Small intestine (tissue), 7 donors: Measurements from ENCODE around the gene STX10. TPM values are rescaled to one million over a fixed set of nuclear protein-coding genes. Genes with fewer than 3 reads are reported as not detected.
"Not testable (repeated sequence)": the region's sequence is repeated elsewhere in the genome, so short reads cannot be mapped to it uniquely, and the experiment has no call there.

Experiments used
- DNase-seq, 2 donors: peaks; one replicate each; pipeline versions ENCODE4 v3.0.0 to v3.0.0-alpha.2; 2013
- FAIRE-seq: peaks from 2 replicates; lab custom pipeline; 2012; peaks lifted over from hg19 to GRCh38; lab: Jason Lieb, UNC
- H3K27ac ChIP-seq, 3 donors: one replicate each; pipeline ENCODE4 v1.5.1; 2013; ENCODE audit warnings: low read length in 2 of 3, mild to moderate bottlenecking in 2 of 3, control low read depth in 1 of 3, inconsistent platforms in 1 of 3, low read depth in 1 of 3, moderate library complexity in 1 of 3
- H3K27me3 ChIP-seq, 3 donors: one replicate each; pipeline ENCODE4 v1.6.1; 2013; ENCODE audit warnings: low read length in 3 of 3, inconsistent platforms in 1 of 3; ENCODE audit not compliant: control insufficient read depth in 3 of 3, insufficient read depth in 3 of 3
- H3K36me3 ChIP-seq, 3 donors: one replicate each; pipeline ENCODE4 v1.6.1; 2013; ENCODE audit warnings: low read length in 3 of 3, inconsistent platforms in 1 of 3, low read depth in 1 of 3, mild to moderate bottlenecking in 1 of 3, moderate library complexity in 1 of 3; ENCODE audit not compliant: control insufficient read depth in 3 of 3, insufficient read depth in 2 of 3
- H3K4me1 ChIP-seq, 3 donors: one replicate each; pipeline ENCODE4 v1.6.1; 2013; ENCODE audit warnings: low read length in 2 of 3, inconsistent platforms in 1 of 3, low read depth in 1 of 3, mild to moderate bottlenecking in 1 of 3, moderate library complexity in 1 of 3; ENCODE audit not compliant: control insufficient read depth in 3 of 3, insufficient read depth in 2 of 3
- H3K4me3 ChIP-seq, 3 donors: one replicate each; pipeline ENCODE4 v1.5.1; 2013; ENCODE audit warnings: low read length in 3 of 3, control low read depth in 1 of 3, inconsistent platforms in 1 of 3, low read depth in 1 of 3, mild to moderate bottlenecking in 1 of 3, moderate library complexity in 1 of 3
- H3K9me3 ChIP-seq, 2 donors: one replicate each; pipeline ENCODE4 v1.6.1; 2013; ENCODE audit warnings: low read depth in 1 of 2, low read length in 1 of 2; ENCODE audit not compliant: control insufficient read depth in 2 of 2, insufficient read depth in 1 of 2
- WGBS, 3 donors: extraction: QIAGEN DNeasy Blood & Tissue Kit; methylation state at CpG; one replicate each; pipeline ENCODE4 v1.1.7; 2013; 5-methylcytosine and 5-hydroxymethylcytosine counted together
- polyA plus RNA-seq, 4 donors: library from polyadenylated mRNA; stranded (reverse) in 3 of 4; unstranded in 1 of 4; fragments of 200-250 nt in 3 of 4; fragments of 120-200 nt in 1 of 4; gene quantifications; one replicate each; pipeline versions ENCODE4 v1.2.1 to v1.2.3, GENCODE V29; 2013
- donor health status: healthy with polysubstance abuse.
- donor health status: control.
- donor health status: control.
- donor health status: Bipolar disorder and iron deficiency.
- donor health status: healthy.

Gene STX10
- polyA plus RNA-seq, 4 donors = 46.3 to 162 (median 138) TPM

DNA sequence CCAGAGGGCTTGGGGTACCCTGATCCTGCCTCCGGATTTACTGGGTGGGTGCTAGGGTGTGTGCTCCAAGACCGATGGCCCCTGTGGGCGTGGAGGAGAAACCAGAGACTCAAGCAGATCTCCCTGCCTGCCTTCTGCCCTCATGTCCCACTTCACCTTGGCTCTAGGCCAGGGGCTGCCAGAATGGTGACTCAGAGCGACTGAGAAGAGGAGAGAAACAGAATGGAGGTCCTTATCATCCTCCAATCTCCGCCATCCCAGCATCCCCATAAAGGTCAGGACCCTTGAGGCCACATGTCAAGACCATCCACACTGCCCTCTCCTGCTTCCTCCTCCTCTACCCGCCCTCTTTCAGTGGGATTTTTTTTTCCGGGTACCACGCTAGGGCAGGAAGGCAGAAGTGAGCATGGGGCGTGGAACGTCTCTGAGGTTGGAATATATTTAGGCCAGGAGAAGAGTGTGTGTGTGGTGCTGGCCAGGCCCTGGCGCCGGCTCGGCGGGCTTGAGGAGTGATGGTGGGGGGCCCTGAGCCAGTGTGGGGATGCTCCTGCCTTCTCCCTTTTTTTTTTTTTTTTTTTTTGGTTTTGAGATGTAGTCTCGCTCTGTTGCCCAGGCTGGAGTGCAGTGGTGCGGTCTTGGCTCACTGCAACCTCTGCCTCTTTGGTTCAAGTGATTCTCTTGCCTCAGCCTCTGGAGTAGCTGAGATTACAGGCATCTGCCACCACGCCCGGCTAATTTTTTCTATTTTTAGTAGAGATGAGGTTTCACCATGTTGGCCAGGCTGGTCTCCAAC lies 22.4 kb upstream of the STX10 start:
- H3K27me3 ChIP-seq = no peaks in the 10 kb centered on the region
- peaks cover 0 to 29% (median 0%) of the 10 kb centered on the region in 3 donors for H3K36me3 ChIP-seq
- peak; percentile 72 to 92 for DNase-seq
- peak overlapping the region; percentile 69 to 82 (median 72) for H3K27ac ChIP-seq
- no peak overlapping the region for H3K4me3 ChIP-seq
- no peaks in the 10 kb centered on the region for H3K9me3 ChIP-seq
- no peak for FAIRE-seq
- 32 to 45% (median 40%) methylated on average over 17 to 18 of the region's 18 CpGs for WGBS, 3 donors
- peaks cover 0 to 32% (median 8%) of the 10 kb centered on the region in 3 donors for H3K4me1 ChIP-seq

DNA sequence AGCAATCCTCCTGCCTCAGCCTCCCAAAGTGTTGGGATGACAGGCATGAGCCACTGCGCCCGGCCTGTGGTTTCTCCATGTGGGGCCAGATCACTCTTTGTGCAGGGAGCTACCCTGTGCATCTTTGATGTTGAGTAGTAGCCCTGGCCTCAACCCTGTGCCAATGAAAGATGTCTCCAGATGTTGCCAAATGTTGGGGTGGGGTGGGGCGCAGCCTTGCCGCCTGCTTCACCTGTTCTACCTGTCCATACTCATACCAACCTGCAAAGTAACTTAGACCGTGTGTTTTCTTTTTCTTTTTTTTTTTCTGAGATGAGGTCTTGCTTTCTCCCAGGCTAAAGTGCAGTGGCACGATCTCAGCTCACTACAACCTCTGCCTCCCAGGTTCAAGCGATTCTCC lies 21.0 kb upstream of the STX10 start:
- peaks cover 0 to 29% (median 0%) of the 10 kb centered on the region in 3 donors for H3K36me3 ChIP-seq
- H3K27ac ChIP-seq = no peak overlapping the region
- H3K4me3 ChIP-seq = no peak overlapping the region
- peaks cover 0 to 42% (median 8%) of the 10 kb centered on the region in 3 donors for H3K4me1 ChIP-seq
- FAIRE-seq = no peak
- DNase-seq = no peak
- peaks cover 0 to 3% of the 10 kb centered on the region in 2 donors for H3K9me3 ChIP-seq
- WGBS, 3 donors = 77 to 86% (median 77%) methylated on average over 7 of the region's 7 CpGs
- no peaks in the 10 kb centered on the region for H3K27me3 ChIP-seq

DNA sequence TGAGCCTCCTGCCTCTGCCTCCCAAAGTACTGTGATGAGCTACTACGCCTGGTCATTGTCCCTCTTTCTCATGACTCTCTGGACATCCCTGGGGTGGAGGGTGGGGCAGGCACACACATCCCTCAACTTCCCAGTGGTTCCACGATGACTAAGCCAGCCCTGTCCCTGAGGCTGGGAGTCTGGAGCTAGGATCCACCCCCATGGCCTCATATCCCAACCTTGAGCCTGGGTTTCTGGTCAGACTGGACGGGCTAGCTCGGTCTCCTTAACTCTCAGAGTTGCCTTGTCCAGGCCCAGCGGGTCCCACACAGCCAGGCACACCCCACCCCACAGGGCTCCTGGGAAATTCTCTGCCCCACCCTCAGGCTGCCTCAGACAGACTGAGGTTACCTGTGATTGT lies 19.6 kb upstream of the STX10 start:
- H3K27ac ChIP-seq = peak overlapping the region; percentile 94 to 100 (median 99)
- DNase-seq = peak in 1 of 2 donors; percentile 62
- H3K4me1 ChIP-seq = peaks cover 0 to 56% (median 12%) of the 10 kb centered on the region in 3 donors
- no peak overlapping the region for H3K4me3 ChIP-seq
- FAIRE-seq = no peak
- WGBS, 3 donors = 41 to 66% (median 65%) methylated on average over 5 of the region's 5 CpGs
- H3K36me3 ChIP-seq = peaks cover 0 to 29% (median 0%) of the 10 kb centered on the region in 3 donors
- peaks cover 0 to 6% of the 10 kb centered on the region in 2 donors for H3K9me3 ChIP-seq
- no peaks in the 10 kb centered on the region for H3K27me3 ChIP-seq

DNA sequence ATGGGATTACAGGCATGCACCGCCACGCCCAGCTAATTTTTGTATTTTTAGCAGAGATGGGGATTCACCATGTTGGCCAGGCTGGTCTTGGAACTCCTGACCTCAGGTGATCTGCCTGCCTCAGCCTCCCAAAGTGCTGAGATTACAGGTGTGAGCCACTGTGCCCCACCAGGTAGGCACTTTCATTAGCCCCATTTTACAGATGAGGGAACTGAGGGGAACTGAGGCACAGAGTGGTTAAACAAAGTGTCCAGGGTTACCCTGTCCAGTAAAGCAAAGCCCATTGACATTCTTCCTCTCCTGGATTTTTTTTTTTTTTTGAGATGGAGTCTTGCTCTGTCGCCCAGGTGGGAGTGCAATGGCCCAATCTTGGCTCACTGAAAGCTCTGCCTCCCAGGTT lies 16.0 kb upstream of the STX10 start:
- peaks cover 0 to 15% (median 0%) of the 10 kb centered on the region in 3 donors for H3K36me3 ChIP-seq
- peaks cover 0 to 78% (median 18%) of the 10 kb centered on the region in 3 donors for H3K4me1 ChIP-seq
- DNase-seq, H3K27me3 ChIP-seq, H3K4me3 ChIP-seq, H3K9me3 ChIP-seq, FAIRE-seq: not testable (repeated sequence)
- WGBS, 3 donors = 95 to 97% (median 97%) methylated on average over 3 of the region's 3 CpGs
- peak overlapping the region; percentile 62 to 100 (median 99) for H3K27ac ChIP-seq

DNA sequence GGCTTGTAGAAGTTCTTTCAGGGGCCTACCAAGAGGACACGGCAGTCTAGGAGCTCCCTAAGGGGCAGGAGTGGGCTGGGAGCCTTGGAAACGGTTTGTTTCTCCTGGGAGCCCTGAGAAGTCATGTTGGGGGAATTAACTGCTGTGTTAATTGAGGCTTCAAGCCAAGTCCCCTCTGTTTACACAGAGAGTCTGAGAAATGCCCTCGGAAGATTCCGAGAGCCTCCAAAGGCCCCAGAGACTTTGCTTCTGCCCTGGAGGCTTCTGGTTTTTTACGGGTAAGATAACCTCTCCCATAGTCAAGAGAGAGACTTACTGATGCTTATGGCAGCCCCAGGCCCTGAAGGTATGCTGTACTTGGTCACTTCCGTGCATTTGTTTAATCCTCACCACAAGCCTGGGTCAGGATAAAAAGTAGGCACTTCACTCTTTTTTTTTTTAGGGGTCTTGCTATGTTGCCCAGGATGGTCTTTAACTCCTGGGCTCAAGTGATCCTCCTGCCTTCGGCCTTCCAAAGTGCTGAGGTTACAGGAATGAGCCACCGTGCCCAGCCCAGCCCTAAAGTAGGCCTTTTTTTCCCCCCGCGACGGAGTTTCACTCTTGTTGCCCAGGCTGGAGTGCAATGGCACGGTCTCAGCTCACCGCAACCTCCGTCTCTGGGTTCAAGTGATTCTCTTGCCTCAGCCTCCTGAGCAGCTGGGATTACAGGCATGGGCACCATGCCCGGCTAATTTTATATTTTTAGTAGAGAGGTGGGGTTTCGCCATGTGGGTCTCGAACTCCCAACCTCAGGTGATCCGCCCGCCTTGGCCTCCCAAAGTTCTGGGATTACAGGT lies 15.2 kb upstream of the STX10 start:
- Histone ChIP-seq H3K36me3 (peaks cover 0 to 10% (median 0%) of the 10 kb centered on the region in 3 donors), H3K27me3 (no peaks in the 10 kb centered on the region), H3K4me1 (peaks cover 0 to 83% (median 18%) of the 10 kb centered on the region in 3 donors), H3K9me3 (peaks cover 0 to 6% of the 10 kb centered on the region in 2 donors), H3K4me3 (no peak overlapping the region), H3K27ac (peak overlapping the region; percentile 85 to 100 (median 99))
- 68 to 77% (median 75%) methylated on average over 17 to 19 of the region's 19 CpGs for WGBS, 3 donors
- DNase-seq (peak in 1 of 2 donors; percentile 62), FAIRE-seq (no peak)

DNA sequence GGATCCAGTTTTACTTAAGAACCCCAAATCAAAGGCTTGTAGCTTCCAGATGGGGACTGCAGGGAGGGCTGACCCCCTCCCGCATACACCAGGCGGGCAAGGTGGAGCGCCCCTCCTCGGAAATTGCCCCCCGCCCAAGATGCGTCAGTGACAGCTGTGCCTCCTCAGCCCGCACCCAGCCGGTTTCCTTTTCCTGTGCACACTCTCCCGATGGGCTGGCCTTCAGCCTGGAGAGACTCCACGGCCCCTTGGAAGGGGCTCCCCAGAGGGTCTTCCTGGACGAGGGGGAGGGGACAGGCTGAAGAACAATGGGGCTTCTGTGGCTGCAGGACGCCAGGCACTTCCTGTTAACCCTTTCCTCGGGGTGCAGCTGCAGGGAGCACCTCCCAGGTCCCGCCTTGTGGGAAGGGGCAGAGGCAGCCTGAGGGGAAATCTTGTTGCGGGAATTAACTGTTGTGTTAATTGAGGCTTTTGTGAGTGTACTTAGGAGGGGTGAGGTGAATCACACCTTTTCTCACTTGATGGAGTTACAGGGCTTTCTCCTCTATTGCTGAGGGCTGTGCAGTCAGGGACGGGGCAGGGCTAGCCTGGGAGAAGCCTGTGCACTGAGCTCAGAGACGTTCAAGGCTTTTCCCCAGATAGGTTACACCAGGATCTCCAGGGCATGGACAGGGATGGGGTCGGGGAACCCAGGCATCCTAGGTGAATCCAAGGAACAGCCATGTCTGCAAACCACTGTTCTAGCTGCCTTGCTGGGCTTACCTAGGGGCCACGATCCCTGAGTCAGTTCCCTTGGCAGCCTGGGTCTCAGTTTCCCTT lies 14.4 kb upstream of the STX10 start:
- FAIRE-seq = no peak
- Histone ChIP-seq H3K36me3 (peaks cover 0 to 2% (median 0%) of the 10 kb centered on the region in 3 donors), H3K27ac (peak overlapping the region; percentile 97 to 100 (median 99)), H3K4me3 (peak overlapping the region in 2 of 3 donors; percentile 12 to 38), H3K9me3 (peaks cover 0 to 6% of the 10 kb centered on the region in 2 donors), H3K4me1 (peaks cover 0 to 76% (median 14%) of the 10 kb centered on the region in 3 donors), H3K27me3 (no peaks in the 10 kb centered on the region)
- peak; percentile 73 to 92 for DNase-seq
- 4 to 11% (median 5%) methylated on average over 19 of the region's 19 CpGs for WGBS, 3 donors

DNA sequence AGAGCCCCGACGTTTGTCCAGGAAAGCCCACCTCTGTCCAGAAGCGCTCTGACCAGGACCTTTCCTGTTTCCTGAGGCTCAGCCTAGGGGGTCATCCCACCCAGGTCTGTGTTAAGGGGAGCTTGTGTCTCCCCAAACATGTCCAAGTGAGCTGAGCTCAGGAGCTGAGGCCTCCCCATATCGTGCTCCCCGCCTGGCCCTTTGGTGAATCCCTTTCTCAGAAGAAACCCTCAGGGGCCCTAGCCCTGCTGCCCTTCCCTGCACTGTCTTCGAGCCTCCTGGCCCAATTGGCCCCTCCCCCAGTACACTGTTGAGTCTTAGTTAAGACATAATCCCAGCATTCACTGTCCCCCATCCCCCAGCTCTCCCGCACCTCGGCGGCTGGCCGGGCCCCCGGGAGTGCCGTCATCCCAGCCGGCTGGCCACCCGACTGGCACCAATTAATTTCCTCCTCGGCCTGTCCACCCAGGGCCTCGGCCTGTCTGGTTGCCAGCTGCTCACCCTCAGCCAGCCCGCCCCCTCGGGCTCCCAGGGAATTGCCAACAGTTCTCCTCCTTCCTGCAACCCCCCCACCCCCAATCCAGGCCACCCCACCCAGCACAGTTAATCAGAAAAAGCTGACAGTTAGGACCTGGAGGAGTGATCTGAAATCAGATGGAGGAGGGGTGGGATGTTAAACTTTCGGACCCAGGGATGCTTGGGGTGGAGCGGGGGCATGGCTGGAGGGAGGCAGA lies 13.6 kb upstream of the STX10 start:
- FAIRE-seq = no peak

More for the DNA sequence above, 13.6 kb upstream of the STX10 start:
- H3K4me1 ChIP-seq = peaks cover 0 to 68% (median 14%) of the 10 kb centered on the region in 3 donors
- H3K27ac ChIP-seq = peak overlapping the region; percentile 97 to 100 (median 99)
- no peaks in the 10 kb centered on the region for H3K36me3 ChIP-seq
- peak; percentile 62 to 92 for DNase-seq
- H3K9me3 ChIP-seq = peaks cover 0 to 6% of the 10 kb centered on the region in 2 donors
- peak overlapping the region in 2 of 3 donors; percentile 17 to 49 for H3K4me3 ChIP-seq
- no peaks in the 10 kb centered on the region for H3K27me3 ChIP-seq
- 7 to 14% (median 8%) methylated on average over 20 of the region's 20 CpGs for WGBS, 3 donors
